ENCODE data around the gene IGF2R.

The IGF2R gene

GRCh38 chr6:159948199-159948598 lies 20.7 kb upstream of the IGF2R start:
- DNase-seq (ENCODE audit: extremely low spot score), result no peak
- ChIA-PET CTCF (no interaction called here), POLR2A (no interaction called here)
- TF ChIP-seq CTBP1 (IDR thresholded peaks at IDR 0.05; ENCODE audit: borderline replicate concordance), result no peak
- no peak for TF ChIP-seq ELF4 (IDR thresholded peaks at IDR 0.05)
- TF ChIP-seq FOXM1 (IDR thresholded peaks at IDR 0.05; ENCODE audit: borderline replicate concordance), result no peak
- TF ChIP-seq ZNF384 (IDR thresholded peaks at IDR 0.05), result no peak
- TF ChIP-seq SP1 (IDR thresholded peaks at IDR 0.05), result no peak
- TF ChIP-seq LEF1 (IDR thresholded peaks at IDR 0.05; ENCODE audit: borderline replicate concordance), result no peak
- no peak for TF ChIP-seq FOXK2 (IDR thresholded peaks at IDR 0.05)
- TF ChIP-seq SUZ12 (IDR thresholded peaks at IDR 0.05), result no peak

GRCh38 chr6:159951772-159952171 lies 17.1 kb upstream of the IGF2R start:
- ChIA-PET POLR2A (no interaction called here), CTCF (interaction anchor here (0.5 kb wide), 1 partner anchor 568 kb away, joined by 3 read pairs; no protein-coding TSS in a partner anchor)
- no peak for DNase-seq (ENCODE audit: extremely low spot score)
- TF ChIP-seq SP1 (IDR thresholded peaks at IDR 0.05) (no peak), ARNT (IDR thresholded peaks at IDR 0.05) (no peak), HDGF (IDR thresholded peaks at IDR 0.05; ENCODE audit: borderline replicate concordance) (no peak)

GRCh38 chr6:159952289-159953005 lies 16.4 kb upstream of the IGF2R start:
- POLR2A ChIA-PET, result interaction anchor here (1.0 kb wide), 1 partner anchor 16 kb away, joined by 4 read pairs; no protein-coding TSS in a partner anchor
- CTCF ChIA-PET, result no interaction called here
- DNase-seq (ENCODE audit: extremely low spot score), result no peak
- TF ChIP-seq BHLHE40 (IDR thresholded peaks at IDR 0.05; ENCODE audit: borderline replicate concordance), result no peak
- TF ChIP-seq ELF4 (IDR thresholded peaks at IDR 0.05), result no peak
- TF ChIP-seq SP1 (IDR thresholded peaks at IDR 0.05), result no peak
- no peak for TF ChIP-seq NFRKB (IDR thresholded peaks at IDR 0.05)
- no peak for TF ChIP-seq FOXK2 (IDR thresholded peaks at IDR 0.05)
- no peak for TF ChIP-seq LEF1 (IDR thresholded peaks at IDR 0.05; ENCODE audit: borderline replicate concordance)
- no peak for TF ChIP-seq ARNT (IDR thresholded peaks at IDR 0.05)
- TF ChIP-seq TARDBP (IDR thresholded peaks at IDR 0.05), result no peak
- no peak for TF ChIP-seq FOXM1 (IDR thresholded peaks at IDR 0.05; ENCODE audit: borderline replicate concordance)
- TF ChIP-seq HDGF (IDR thresholded peaks at IDR 0.05; ENCODE audit: borderline replicate concordance), result no peak
- no peak for TF ChIP-seq PKNOX1 (IDR thresholded peaks at IDR 0.05)
- TF ChIP-seq FOXA1 (IDR thresholded peaks at IDR 0.05), result no peak
- no peak for TF ChIP-seq ZNF384 (IDR thresholded peaks at IDR 0.05)
- TF ChIP-seq SUZ12 (IDR thresholded peaks at IDR 0.05), result no peak
- TF ChIP-seq CTBP1 (IDR thresholded peaks at IDR 0.05; ENCODE audit: borderline replicate concordance), result no peak
- no peak for TF ChIP-seq L3MBTL2 (conservative IDR thresholded peaks at IDR 0.05)

- POLR2A ChIA-PET, result interaction anchor here (1.0 kb wide), 1 partner anchor 15 kb away, joined by 4 read pairs; no protein-coding TSS in a partner anchor
- TF ChIP-seq LEF1 (IDR thresholded peaks at IDR 0.05; ENCODE audit: borderline replicate concordance) (no peak), ELF4 (IDR thresholded peaks at IDR 0.05) (no peak), CTBP1 (IDR thresholded peaks at IDR 0.05; ENCODE audit: borderline replicate concordance) (no peak), BHLHE40 (IDR thresholded peaks at IDR 0.05; ENCODE audit: borderline replicate concordance) (no peak), FOXK2 (IDR thresholded peaks at IDR 0.05) (no peak), ARNT (IDR thresholded peaks at IDR 0.05) (no peak), L3MBTL2 (conservative IDR thresholded peaks at IDR 0.05) (no peak), SP1 (IDR thresholded peaks at IDR 0.05) (no peak), FOXA1 (IDR thresholded peaks at IDR 0.05) (no peak), HDGF (IDR thresholded peaks at IDR 0.05; ENCODE audit: borderline replicate concordance) (no peak), ZNF384 (IDR thresholded peaks at IDR 0.05) (no peak)
- DNase-seq (ENCODE audit: extremely low spot score), result no peak
- CTCF ChIA-PET, result no interaction called here
Observed at GRCh38 chr6:159953091-159953601, 15.7 kb upstream of the IGF2R start.

- POLR2A ChIA-PET, result no interaction called here
- TF ChIP-seq CTBP1 (IDR thresholded peaks at IDR 0.05; ENCODE audit: borderline replicate concordance), result no peak
- TF ChIP-seq HDGF (IDR thresholded peaks at IDR 0.05; ENCODE audit: borderline replicate concordance), result no peak
- CTCF ChIA-PET, result no interaction called here
- DNase-seq (ENCODE audit: extremely low spot score), result no peak
Observed at GRCh38 chr6:159955945-159956361, 12.9 kb upstream of the IGF2R start.

- TF ChIP-seq FOXK2 (IDR thresholded peaks at IDR 0.05) (no peak), ELF4 (IDR thresholded peaks at IDR 0.05) (no peak), BHLHE40 (IDR thresholded peaks at IDR 0.05; ENCODE audit: borderline replicate concordance) (no peak), SUZ12 (IDR thresholded peaks at IDR 0.05) (no peak), ARNT (IDR thresholded peaks at IDR 0.05) (no peak), HDGF (IDR thresholded peaks at IDR 0.05; ENCODE audit: borderline replicate concordance) (no peak)
- CTCF ChIA-PET, result interaction anchor here (0.7 kb wide), 1 partner anchor 17 kb away, joined by 3 read pairs; no protein-coding TSS in a partner anchor
- POLR2A ChIA-PET, result no interaction called here
- DNase-seq (ENCODE audit: extremely low spot score), result no peak
Observed at GRCh38 chr6:159957071-159957673, 11.7 kb upstream of the IGF2R start.

- CTCF ChIA-PET, result no interaction called here
- no peak for DNase-seq (ENCODE audit: extremely low spot score)
- TF ChIP-seq PKNOX1 (IDR thresholded peaks at IDR 0.05) (no peak), BHLHE40 (IDR thresholded peaks at IDR 0.05; ENCODE audit: borderline replicate concordance) (no peak), ARNT (IDR thresholded peaks at IDR 0.05) (no peak), FOXM1 (IDR thresholded peaks at IDR 0.05; ENCODE audit: borderline replicate concordance) (no peak), LEF1 (IDR thresholded peaks at IDR 0.05; ENCODE audit: borderline replicate concordance) (no peak), ZNF384 (IDR thresholded peaks at IDR 0.05) (no peak), FOXK2 (IDR thresholded peaks at IDR 0.05) (no peak), TARDBP (IDR thresholded peaks at IDR 0.05) (no peak), SUZ12 (IDR thresholded peaks at IDR 0.05) (no peak), FOXA1 (IDR thresholded peaks at IDR 0.05) (no peak), CTBP1 (IDR thresholded peaks at IDR 0.05; ENCODE audit: borderline replicate concordance) (no peak), SP1 (IDR thresholded peaks at IDR 0.05) (no peak)
- POLR2A ChIA-PET, result interaction anchor here (1.0 kb wide), 1 partner anchor 9 kb away, joined by 4 read pairs; no protein-coding TSS in a partner anchor
Observed at GRCh38 chr6:159959165-159959975, 9.5 kb upstream of the IGF2R start.

All from HEK293T (cell line).